ENCODE results near the gene KIF5A.
"Not testable (repeated sequence)": the region's sequence is repeated elsewhere in the genome, so short reads cannot be mapped to it uniquely, and the experiment has no call there.

Gene KIF5A

GRCh38 chr12:57585156-57585555, 35.3 kb downstream of the KIF5A start:
- DNase-seq = no peak

- DNase-seq = no peak
Observed at GRCh38 chr12:57586128-57586527, 36.3 kb downstream of the KIF5A start.

- DNase-seq = no peak
Observed at GRCh38 chr12:57586832-57587429, 37.1 kb downstream of the KIF5A start.

- DNase-seq = not testable (repeated sequence)
Observed at GRCh38 chr12:57588951-57589610, 39.2 kb downstream of the KIF5A start.

DNA sequence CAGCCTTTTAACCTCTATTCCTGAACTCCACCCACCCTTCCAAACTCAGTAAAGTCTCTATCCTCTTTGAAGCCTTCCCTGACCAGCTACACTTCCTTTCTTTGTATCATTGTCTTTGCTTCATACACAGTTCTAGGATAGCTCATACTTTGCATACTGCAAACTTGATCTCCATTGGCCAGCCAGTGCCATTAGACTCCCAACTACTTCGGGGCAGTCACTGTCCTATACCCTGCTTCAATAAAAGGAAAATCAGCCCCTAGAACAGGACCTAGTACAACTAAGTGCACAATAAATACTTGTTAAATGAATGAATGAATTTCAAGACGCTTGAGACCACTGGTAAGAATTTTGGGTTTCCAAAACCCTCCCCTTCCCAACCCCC, 40.6 kb downstream of the KIF5A start:
- peak; percentile 25 for DNase-seq

DNA sequence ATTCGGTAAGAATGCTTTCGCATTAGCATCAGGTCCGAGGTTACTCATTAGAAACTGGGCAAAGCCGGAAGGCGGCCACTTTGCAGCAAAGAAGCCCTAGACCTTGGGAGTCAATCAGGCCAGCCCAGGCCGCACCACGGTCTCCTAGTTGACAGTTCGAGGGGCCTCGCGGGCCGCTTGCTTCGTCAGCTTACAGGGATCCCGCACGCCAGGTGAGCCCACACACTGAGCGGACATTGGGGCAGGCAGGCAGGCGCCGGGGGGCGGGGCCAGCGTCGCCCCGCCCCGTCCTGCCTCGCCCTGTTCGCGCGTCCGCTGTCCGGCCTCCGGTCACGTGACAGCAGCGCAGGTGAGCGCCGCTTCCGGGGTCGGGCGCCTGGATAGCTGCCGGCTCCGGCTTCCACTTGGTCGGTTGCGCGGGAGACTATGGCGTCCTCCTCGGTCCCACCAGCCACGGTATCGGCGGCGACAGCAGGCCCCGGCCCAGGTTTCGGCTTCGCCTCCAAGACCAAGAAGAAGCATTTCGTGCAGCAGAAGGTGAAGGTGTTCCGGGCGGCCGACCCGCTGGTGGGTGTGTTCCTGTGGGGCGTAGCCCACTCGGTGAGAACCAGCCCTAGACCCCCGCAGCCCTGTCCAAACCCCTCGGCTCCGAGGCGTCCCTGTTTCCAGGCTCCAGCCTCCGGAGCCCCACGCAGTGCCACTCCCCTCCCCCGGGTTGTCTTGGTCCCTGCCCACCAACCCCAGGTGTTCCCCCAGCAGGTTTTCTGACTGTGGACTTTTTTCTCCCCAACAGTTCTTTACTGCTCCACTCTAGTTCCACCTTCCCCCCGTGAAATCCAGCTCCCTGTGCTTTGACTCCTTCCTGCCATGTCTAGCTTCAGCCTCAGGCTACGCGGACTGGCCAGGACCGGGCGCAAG, 41.3 kb downstream of the KIF5A start, which contains the start of gene PIP4K2C:
Gene PIP4K2C (plus strand): TSS at position 329 of the 918 bp plus-strand sequence. CDS start 98 bp downstream, at position 427.
- DNase-seq = peak; percentile 91

GRCh38 chr12:57591782-57592325, 42.0 kb downstream of the KIF5A start:
- no peak for DNase-seq

GRCh38 chr12:57592551-57593165, 42.8 kb downstream of the KIF5A start:
- DNase-seq = no peak

- no peak for DNase-seq
Observed at GRCh38 chr12:57593187-57593586, 43.3 kb downstream of the KIF5A start.

DNA sequence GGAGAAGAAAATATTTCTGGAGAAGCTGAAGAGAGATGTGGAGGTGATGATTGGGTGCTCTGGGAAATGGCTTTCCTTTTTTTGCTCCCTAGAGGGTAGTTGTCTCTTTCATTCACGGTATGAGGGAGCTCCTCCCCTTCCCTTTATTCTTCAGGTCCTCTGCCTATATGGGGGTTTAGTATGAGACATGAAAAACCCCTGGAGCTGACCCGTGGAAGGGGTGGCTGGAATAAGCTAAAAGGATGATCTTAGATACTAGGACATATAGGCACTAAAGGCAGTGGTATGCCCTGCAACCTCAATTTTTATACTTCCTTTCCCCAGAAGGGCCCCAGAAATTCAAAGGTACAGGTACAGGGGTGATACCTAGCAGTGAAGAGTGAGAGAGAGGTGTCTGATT, 50.6 kb downstream of the KIF5A start:
- no peak for DNase-seq

- no peak for DNase-seq
Observed at GRCh38 chr12:57602544-57602943, 52.7 kb downstream of the KIF5A start.

DNA sequence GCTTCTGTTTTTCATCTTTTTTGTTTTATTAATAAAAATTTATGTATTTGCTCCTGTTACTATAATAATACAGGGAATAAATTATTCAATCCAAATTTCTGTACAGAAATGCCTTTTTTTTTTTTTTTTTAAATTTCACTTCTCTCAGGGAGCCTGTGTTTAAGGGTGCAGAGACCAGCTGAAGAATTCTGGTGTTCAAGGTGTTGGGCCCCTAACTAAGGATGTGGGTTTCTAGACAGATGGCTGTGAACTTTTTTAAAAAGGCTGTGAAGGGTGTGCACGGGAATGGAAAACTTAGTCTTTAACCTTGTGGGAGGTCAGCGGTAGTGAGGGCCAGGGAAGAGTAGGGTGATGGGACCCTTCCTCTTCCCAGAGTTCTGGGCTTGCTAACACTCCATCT, 53.5 kb downstream of the KIF5A start:
- DNase-seq = no peak

DNA sequence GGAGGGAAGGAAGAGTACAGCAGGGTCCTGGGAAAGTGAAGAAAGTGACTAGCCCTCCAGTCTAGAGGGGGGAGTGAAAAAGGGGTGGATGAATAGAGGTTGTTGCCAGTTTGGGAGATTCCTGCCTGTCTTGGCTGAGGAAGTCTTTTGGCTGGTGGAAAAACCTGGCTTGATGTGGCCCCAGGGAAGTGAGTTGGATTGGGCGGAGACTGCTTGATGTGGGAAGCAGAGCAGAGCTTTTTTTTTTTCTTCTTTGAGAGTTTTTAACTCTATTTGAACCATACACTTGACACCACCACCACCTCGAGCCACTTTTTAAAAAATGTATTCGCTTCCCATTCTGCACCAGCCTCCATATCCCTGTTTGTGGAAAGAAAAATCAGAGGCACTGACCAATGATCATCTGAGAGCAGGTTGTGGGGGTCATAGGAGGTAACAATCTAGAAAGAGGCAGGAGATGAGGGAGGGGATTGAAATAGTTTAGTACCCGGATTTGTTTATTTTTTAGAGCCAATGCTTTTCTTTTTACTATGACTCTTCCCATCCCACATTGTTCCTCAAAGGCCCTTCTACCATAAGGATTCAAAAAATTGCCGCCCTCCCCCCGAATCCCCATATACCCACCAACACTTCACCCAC, 54.1 kb downstream of the KIF5A start:
- no peak for DNase-seq

- peak; percentile 57 for DNase-seq
Observed at GRCh38 chr12:57604454-57604991, 54.7 kb downstream of the KIF5A start, which contains the start of gene DTX3. DTX3 (plus strand) TSS chr12:57604824; CDS start chr12:57606518, 1,694 bp downstream.

DNA sequence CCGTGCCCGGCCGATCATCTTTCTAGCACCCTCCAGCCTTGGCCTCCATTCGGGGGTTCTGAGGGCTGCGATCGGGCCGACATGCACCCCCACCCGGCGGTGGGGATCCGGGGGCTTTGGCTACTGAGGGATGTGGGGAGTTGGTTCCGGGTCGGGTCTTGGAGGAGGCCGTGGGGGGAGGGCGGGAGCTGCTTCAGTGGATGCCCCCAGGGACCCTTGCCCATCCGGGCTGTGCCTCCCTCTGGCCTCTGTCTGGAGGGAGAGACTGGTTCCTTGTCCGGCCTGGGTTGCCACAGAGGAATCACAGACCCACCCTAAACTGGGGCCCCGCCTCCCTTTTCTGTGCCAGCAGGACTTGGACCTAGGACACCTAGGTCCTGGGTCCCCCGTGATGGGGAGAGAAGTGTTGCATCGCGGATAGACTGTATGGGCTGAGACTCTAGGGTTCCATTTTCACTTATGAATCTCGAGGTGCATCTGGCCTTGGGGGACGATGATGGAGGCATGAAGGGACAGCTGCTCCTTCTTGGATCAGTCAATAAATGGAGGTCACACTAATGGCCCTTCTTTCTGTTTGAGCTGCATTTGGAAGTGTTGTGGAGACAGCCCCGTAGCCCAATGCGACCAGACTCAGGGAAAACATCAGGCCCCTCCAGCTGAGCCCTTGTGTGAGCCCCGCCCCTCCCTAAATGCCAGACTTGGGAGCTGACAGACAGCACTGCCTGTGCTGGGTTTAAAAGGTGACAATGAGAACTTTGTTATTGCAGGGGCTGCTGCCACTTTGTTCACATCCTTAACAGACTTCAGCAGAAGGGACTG, 55.4 kb downstream of the KIF5A start:
- DNase-seq = no peak

DNA sequence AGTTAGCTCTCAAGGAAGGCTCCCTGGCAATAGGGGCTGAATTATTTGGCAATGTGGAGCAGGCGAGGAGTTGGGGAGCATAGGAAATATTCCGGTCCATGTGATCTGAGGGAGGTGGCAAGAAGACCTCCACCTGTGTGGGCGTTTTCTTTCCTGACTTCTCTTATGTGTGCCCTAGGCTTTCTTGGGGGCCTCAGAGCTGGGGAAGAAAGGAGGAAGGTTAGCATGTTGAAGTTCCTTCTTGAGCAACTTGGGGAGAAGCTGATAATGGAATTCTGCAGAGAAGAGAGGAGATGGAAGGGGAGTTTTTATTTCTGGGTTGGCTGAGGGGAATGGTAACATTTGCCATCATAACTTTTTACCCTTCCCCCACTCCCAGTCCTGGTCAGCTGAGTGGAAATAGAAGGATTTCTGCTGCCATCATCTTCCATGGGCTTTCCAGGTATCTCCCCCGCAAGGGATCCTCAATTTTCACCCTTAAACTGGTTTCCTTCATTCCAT, 56.0 kb downstream of the KIF5A start:
- no peak for DNase-seq

DNA sequence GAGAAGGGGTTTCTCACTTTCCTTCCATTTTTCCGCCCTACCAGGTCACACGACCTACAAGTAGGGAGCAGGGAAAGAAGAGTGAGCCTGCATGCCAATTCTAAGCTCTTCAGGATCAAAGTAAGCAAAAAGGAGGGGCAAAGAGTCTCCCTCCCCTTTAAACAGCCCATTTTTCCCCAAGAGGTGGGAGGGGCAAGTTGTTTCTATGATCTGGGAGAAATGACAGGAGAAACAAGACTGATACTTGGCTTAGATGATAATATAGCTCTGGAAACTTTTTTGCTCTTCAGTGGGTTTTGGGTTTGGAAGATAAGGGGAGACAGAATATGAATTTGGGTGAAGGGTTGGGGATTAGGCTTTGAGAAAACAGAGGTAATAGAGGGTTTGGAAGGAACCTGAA, 56.6 kb downstream of the KIF5A start:
- DNase-seq = no peak

DNA sequence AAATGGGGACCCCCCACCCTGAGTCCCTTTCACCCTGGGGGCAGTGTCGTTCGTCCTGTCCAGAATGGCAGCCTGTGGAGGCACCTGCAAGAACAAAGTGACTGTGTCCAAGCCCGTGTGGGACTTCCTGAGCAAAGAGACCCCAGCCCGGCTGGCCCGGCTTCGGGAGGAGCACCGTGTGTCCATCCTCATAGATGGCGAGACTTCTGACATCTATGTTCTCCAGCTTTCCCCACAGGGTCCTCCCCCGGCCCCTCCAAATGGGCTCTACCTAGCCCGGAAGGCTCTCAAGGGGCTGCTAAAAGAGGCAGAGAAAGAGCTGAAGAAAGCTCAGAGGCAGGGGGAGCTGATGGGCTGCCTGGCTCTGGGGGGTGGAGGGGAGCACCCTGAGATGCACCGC, 57.0 kb downstream of the KIF5A start:
- DNase-seq = no peak

DNA sequence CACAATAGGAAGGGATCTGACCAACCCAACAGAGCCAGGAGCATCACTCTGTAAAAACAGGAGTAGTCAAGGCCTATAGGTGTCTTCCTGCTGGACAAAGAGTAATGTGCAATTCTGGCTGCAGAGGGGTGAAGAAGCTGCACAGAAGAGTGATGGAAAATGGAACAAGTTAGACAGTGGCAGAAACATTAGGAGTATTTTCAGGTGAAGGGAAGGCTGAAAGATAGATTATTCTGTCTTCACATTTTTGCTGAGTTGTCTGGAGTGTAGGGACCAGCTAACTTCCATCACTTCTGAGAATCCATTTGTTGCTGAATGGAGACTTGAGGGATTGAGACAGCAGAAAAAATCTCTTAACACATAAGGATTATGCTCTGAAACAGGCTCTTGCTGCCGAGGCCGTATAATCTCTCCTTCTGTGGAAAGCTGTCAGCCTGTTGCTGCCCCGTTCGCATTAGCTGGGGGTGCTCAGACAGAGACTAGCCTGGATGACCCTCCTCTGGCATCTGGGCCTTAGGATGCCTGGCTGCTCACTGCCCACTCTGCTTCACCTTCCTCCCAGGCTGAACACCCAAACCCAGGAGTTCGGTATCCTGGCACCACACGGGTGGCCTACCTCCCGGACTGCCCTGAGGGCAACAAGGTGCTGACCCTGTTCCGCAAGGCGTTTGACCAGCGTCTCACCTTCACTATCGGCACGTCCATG, 58.3 kb downstream of the KIF5A start:
- no peak for DNase-seq

GRCh38 chr12:57609101-57609780, 59.4 kb downstream of the KIF5A start:
- DNase-seq = no peak
